Pancreas (tissue), 10 donors: ENCODE data around the gene CPA2. TPM values are rescaled to one million over a fixed set of nuclear protein-coding genes. Genes with fewer than 3 reads are reported as not detected.
"Not testable (repeated sequence)": the region's sequence is repeated elsewhere in the genome, so short reads cannot be mapped to it uniquely, and the experiment has no call there.

Experiments
- ATAC-seq, 4 donors: fragments of 200-7000 bp; cut with Tn5 transposase; one replicate each; pipeline versions ENCODE4 v1.8.0 to v1.9.1; 2020; ENCODE audit warnings: mild to moderate bottlenecking in 4 of 4, moderate library complexity in 4 of 4
- DNase-seq, 6 donors: peaks; one replicate each; pipeline ENCODE4 v3.0.0-alpha.2; 2020
- FAIRE-seq: peaks from 2 replicates; lab custom pipeline; 2012; peaks lifted over from hg19 to GRCh38; lab: Jason Lieb, UNC
- H3K27ac ChIP-seq, 4 donors: fragments of 200-600 bp; sonication (generic); 1 replicate in 3 of 4; 2 replicates in 1 of 4; pipeline versions ENCODE4 v1.5.0 to v1.8.0; 2020
- H3K27me3 ChIP-seq, 4 donors: fragments of 200-600 bp; one replicate each; pipeline ENCODE4 v1.8.0; 2021
- H3K36me3 ChIP-seq, 3 donors: fragments of 200-600 bp; sonication (generic) in 1 of 3; one replicate each; pipeline versions ENCODE4 v1.5.0 to v1.8.0; 2020 to 2021
- H3K4me1 ChIP-seq, 3 donors: fragments of 200-600 bp; one replicate each; pipeline ENCODE4 v1.8.0; 2021
- H3K4me3 ChIP-seq, 4 donors: fragments of 200-600 bp; sonication (generic) in 2 of 4; one replicate each; pipeline versions ENCODE4 v1.5.0 to v1.8.0; 2020 to 2021
- H3K9me3 ChIP-seq, 4 donors: fragments of 200-600 bp; one replicate each; pipeline ENCODE4 v1.8.0; 2021
- WGBS, 2 donors: extraction: QIAGEN DNeasy Blood & Tissue Kit; methylation state at CpG; one replicate each; pipeline ENCODE4 v1.1.7; 2013; 5-methylcytosine and 5-hydroxymethylcytosine counted together
- intact Hi-C, 3 donors: fragments of 100-400 bp; cut with DNase I; formaldehyde crosslinking; loops; one replicate each; pipeline versions ENCODE4 v1.11.1 to v1.14.2; 2022
- polyA plus RNA-seq, 2 donors: library from polyadenylated mRNA; stranded (reverse); fragments of 200-250 nt; gene quantifications; one replicate each; pipeline ENCODE4 v1.2.3, GENCODE V29; 2013
- total RNA-seq, 6 donors: library from RNA; stranded (reverse); fragmentation: NEBNext Ultra II Directional in 4 of 6; extraction: Animal tissue kit (Norgen Biotek cat#: 25700) in 4 of 6; gene quantifications; one replicate each; pipeline versions ENCODE4 v1.2.1 to v1.2.4, GENCODE V29; 2021 to 2023
- TF ChIP-seq, protein P1 (sequence below), 4 donors: fragments of 200-600 bp; sonication (generic) in 3 of 4; IDR thresholded peaks; one replicate each; pipeline versions ENCODE4 v1.5.0 to v1.8.0; 2021; ENCODE audit warnings: antibody characterized with exemption in 4 of 4
- donor health status: healthy with polysubstance abuse.
- donor health status: DM: no; HTN: no; CAD: no; lungs with moderate emphysema.
- donor health status: DM: no; HTN: no; CAD: no.
- donor health status: control.
- donor health status: control.
- donor health status: Bipolar disorder and iron deficiency.
- donor health status: DM: yes; HTN: yes; CAD: no.
- donor health status: DM: no; HTN: no; CAD: no.
- donor health status: DM: no; HTN: no; CAD: no.
- donor health status: DM: yes; HTN: yes; CAD: no.

CPA2 gene
- total and polyA plus RNA-seq, 8 donors: 4,251 to 12,479 (median 5,755) TPM

DNA sequence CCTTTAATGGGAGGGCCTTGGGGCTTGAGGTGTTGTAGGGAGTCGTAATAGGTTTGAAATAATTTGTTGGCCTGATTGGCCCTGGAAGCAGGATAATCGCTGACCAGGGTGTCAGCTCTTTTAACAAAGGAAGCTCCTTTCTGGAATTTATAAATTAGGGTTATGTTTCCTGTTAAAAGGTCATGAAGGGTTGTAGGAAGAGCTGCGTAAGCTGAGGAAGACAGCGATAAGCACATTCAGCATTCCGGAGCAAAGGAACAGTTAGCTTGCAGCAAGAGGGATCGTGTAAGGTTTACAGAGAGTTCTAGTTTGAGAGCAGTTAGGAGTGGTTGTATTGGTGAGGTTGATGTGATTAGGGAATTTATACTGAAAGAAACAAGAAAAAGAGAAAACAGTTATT is 47.6 kb downstream of the CPA2 start:
- no peak for ATAC-seq
- intact Hi-C loops: no loop called here
- 92 to 95% methylated on average over 6 of the region's 6 CpGs for WGBS, 2 donors
- Histone ChIP-seq H3K27me3 (no peaks in the 10 kb centered on the region), H3K4me3 (no peak overlapping the region), H3K9me3 (no peaks in the 10 kb centered on the region), H3K27ac (no peak overlapping the region), H3K36me3 (no peaks in the 10 kb centered on the region), H3K4me1 (no peaks in the 10 kb centered on the region)
- no peak for DNase-seq
- TF ChIP-seq, protein P1, sequence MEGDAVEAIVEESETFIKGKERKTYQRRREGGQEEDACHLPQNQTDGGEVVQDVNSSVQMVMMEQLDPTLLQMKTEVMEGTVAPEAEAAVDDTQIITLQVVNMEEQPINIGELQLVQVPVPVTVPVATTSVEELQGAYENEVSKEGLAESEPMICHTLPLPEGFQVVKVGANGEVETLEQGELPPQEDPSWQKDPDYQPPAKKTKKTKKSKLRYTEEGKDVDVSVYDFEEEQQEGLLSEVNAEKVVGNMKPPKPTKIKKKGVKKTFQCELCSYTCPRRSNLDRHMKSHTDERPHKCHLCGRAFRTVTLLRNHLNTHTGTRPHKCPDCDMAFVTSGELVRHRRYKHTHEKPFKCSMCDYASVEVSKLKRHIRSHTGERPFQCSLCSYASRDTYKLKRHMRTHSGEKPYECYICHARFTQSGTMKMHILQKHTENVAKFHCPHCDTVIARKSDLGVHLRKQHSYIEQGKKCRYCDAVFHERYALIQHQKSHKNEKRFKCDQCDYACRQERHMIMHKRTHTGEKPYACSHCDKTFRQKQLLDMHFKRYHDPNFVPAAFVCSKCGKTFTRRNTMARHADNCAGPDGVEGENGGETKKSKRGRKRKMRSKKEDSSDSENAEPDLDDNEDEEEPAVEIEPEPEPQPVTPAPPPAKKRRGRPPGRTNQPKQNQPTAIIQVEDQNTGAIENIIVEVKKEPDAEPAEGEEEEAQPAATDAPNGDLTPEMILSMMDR (IDR thresholded peaks at IDR 0.05): no peak
- no peak for FAIRE-seq

DNA sequence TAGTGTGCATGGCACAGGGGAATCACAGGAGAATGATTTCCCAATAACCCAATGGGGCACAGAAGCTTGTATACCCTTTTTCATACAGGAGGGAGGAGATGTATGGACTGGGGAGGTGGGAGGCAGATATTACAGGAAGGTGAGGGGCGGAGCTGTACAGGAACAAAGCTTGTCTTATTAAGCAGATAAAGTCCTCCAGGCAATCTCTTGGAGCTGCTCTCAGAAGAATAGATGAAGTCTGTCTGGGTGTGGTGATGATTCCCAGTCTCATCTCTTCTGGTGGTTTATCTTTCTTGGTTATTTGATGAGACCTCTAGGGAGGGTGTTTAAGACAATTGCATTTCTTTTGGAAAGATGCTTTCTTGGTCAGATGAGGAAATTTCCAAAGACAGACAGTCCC is 52.9 kb downstream of the CPA2 start:
- H3K9me3 ChIP-seq: no peaks in the 10 kb centered on the region
- no peak overlapping the region for H3K27ac ChIP-seq
- H3K4me3 ChIP-seq: no peak overlapping the region
- H3K27me3 ChIP-seq: no peaks in the 10 kb centered on the region
- DNase-seq (no peak), FAIRE-seq (no peak), ATAC-seq (no peak)
- H3K4me1 ChIP-seq: no peaks in the 10 kb centered on the region
- no peaks in the 10 kb centered on the region for H3K36me3 ChIP-seq
- TF ChIP-seq, protein P1 (IDR thresholded peaks at IDR 0.05): no peak
- 100% methylated on average over 1 of the region's 1 CpG for WGBS, 2 donors
- intact Hi-C loops: no loop called here

DNA sequence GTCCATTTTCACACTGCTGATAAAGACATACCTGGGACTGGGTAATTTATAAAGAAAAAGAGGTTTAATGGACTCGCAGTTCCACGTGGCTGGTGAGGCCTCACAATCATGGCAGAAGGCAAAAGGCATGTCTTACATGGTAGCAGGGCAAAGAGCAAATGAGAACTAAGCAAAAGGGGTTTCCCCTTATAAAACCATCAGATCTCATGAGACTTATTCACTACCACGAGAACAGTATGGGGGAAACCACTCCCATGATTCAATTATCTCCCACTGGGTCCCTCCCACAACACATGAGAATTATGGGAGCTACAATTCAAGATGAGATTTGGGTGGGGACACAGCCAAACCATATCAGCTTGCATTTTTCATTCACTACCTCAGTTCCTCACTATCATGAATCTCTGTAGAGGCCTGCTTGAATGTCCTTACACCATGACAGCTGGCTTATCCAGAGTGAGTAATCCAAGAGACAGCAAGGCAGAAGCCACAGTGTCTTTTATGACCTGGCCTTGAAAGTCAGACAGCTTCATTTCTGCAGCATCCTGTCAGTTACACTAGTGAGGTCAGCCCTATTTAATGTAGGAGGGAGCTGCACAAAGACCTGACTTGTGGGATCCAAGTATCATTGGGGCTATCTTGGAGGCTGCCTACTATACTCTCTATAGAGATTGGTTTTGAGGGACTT is 55.0 kb downstream of the CPA2 start:
- H3K36me3 ChIP-seq, H3K27ac ChIP-seq, H3K4me1 ChIP-seq, H3K27me3 ChIP-seq, ATAC-seq, H3K9me3 ChIP-seq, intact Hi-C loops, H3K4me3 ChIP-seq, FAIRE-seq, DNase-seq: not testable (repeated sequence)
- WGBS, 2 donors: 86 to 94% methylated on average over 3 of the region's 3 CpGs

DNA sequence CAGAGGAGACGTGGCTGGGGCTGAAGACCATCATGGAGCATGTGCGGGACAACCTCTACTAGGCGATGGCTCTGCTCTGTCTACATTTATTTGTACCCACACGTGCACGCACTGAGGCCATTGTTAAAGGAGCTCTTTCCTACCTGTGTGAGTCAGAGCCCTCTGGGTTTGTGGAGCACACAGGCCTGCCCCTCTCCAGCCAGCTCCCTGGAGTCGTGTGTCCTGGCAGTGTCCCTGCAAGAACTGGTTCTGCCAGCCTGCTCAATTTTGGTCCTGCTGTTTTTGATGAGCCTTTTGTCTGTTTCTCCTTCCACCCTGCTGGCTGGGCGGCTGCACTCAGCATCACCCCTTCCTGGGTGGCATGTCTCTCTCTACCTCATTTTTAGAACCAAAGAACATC is 56.0 kb downstream of the CPA2 start:
- ATAC-seq: no peak
- TF ChIP-seq, protein P1 (IDR thresholded peaks at IDR 0.05): no peak
- no peak overlapping the region for H3K27ac ChIP-seq
- no peak for DNase-seq
- H3K4me1 ChIP-seq: no peaks in the 10 kb centered on the region
- intact Hi-C loops: no loop called here
- no peaks in the 10 kb centered on the region for H3K27me3 ChIP-seq
- WGBS, 2 donors: 91 to 92% methylated on average over 7 of the region's 7 CpGs
- FAIRE-seq: no peak
- no peaks in the 10 kb centered on the region for H3K9me3 ChIP-seq
- H3K36me3 ChIP-seq: no peaks in the 10 kb centered on the region
- no peak overlapping the region for H3K4me3 ChIP-seq

DNA sequence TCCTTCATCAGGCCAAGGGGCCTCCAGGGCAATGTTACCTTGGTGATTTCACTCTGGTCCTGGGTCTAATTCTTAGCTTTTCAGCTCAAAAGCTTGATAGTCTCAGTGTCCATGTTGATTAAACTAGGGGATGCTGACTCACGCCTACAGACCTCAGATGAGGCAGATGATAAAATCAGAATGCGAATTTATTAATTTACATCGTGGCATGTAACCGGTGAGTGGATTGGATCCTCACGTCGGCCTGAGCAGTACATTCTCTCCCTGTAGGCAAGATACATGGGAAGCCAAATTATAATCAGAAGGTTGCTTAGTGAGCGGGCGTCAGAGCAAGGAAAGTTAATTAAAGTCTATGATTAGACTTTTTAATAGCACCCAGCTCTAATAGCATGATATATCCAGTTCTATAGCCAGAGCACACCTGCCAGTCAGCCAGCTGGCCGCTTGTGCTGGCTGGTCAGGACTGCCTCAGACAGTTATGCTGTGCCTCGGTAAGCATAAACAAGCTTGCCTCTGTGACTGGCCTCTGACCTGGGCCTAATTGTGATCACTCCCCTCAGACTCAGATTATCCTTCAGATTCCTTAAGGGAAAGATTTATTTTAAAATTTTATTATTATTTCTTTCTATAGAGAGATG is 57.8 kb downstream of the CPA2 start:
- Histone ChIP-seq H3K36me3 (no peaks in the 10 kb centered on the region), H3K27ac (no peak overlapping the region), H3K27me3 (no peaks in the 10 kb centered on the region), H3K9me3 (no peaks in the 10 kb centered on the region), H3K4me3 (no peak overlapping the region), H3K4me1 (no peaks in the 10 kb centered on the region)
- WGBS, 2 donors: 94 to 96% methylated on average over 10 of the region's 10 CpGs
- DNase-seq (no peak), ATAC-seq (no peak), FAIRE-seq (no peak)
- TF ChIP-seq, protein P1 (IDR thresholded peaks at IDR 0.05): no peak
- intact Hi-C loops: no loop called here
